ENCODE results near the gene TCP11.
A peak's percentile ranks its signal among the peaks of the same experiment; 100 is the strongest.

TCP11 gene

DNA sequence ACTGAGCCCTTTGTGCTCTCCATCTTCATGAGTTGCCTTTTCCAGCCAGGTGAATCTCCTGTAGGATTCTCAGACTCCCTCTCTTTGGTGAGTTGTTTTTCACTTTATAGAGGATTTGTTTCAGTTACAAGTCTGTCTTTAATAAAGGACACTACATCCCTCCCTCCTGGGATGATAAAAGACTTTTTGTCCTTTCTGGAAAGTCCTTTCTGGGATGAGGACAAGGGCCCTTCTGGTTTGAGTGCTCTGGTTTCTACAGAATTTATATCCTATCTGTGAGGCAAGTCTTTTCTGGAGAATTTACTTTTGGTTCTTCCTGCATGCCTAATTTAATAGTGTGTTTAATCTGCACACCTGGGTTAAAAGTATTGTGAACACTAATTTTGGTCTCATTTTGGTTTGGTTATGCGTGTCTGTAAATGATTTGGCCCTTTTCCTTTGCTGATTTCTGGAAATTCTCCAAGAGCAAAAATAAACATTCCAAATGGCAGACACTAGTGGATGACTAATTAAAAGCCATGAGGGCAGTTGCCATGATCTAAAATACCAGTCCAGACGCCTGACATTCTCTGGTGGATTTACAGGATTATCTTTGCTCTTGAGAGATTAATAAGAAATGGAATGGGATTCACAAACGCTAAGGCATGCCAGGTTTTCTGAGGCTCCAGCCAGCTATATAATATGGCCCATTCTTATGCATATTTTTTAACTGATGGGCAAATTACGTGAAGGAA, 44.8 kb downstream of the TCP11 start:
- no peak for TF ChIP-seq RARB (CRISPR knock-in tag; IDR thresholded peaks at IDR 0.05)
- TF ChIP-seq ZNF8 (CRISPR knock-in tag; IDR thresholded peaks at IDR 0.05) = no peak
- peak; percentile 47; the same call in 1 of the 2 replicates for TF ChIP-seq TCF4 (CRISPR knock-in tag; IDR thresholded peaks at IDR 0.05; ENCODE audit: borderline replicate concordance)
- peak; percentile 57 for TF ChIP-seq ISL1 (CRISPR knock-in tag; IDR thresholded peaks at IDR 0.05)
- peak; percentile 62 for ATAC-seq

DNA sequence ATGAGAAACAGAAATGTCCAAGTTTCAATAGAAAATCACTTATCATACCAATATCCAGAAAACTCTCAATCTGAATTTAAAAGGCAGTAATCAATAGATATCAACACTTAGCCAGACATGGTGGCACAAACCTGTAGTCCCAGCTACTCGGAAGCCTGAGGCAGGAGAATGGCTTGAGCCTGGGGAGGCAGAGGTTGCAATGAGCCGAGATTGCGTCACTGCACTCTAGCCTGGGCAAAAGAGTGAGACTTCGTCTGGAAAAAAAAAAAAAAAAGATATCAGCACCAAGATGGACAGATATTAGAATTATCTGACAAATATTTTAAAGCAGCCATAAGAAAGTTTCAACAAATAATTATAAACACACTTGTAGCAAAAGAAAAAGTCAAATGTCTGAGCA, 47.0 kb downstream of the TCP11 start:
- ATAC-seq = no peak
- no peak for TF ChIP-seq OSR1 (CRISPR knock-in tag; IDR thresholded peaks at IDR 0.05)

- TF ChIP-seq ZNF8 (CRISPR knock-in tag; IDR thresholded peaks at IDR 0.05) (no peak), ZNF70 (CRISPR knock-in tag; IDR thresholded peaks at IDR 0.05) (no peak), ZFP3 (CRISPR knock-in tag; IDR thresholded peaks at IDR 0.05) (no peak), ZFP30 (CRISPR knock-in tag; IDR thresholded peaks at IDR 0.05) (no peak), PPARA (CRISPR knock-in tag; IDR thresholded peaks at IDR 0.05; ENCODE audit: borderline replicate concordance) (no peak), RARB (CRISPR knock-in tag; IDR thresholded peaks at IDR 0.05) (no peak), TCF4 (CRISPR knock-in tag; IDR thresholded peaks at IDR 0.05; ENCODE audit: borderline replicate concordance) (no peak), POU6F1 (CRISPR knock-in tag; IDR thresholded peaks at IDR 0.05; ENCODE audit: borderline replicate concordance, low read depth) (no peak)
- TF ChIP-seq, protein P1, sequence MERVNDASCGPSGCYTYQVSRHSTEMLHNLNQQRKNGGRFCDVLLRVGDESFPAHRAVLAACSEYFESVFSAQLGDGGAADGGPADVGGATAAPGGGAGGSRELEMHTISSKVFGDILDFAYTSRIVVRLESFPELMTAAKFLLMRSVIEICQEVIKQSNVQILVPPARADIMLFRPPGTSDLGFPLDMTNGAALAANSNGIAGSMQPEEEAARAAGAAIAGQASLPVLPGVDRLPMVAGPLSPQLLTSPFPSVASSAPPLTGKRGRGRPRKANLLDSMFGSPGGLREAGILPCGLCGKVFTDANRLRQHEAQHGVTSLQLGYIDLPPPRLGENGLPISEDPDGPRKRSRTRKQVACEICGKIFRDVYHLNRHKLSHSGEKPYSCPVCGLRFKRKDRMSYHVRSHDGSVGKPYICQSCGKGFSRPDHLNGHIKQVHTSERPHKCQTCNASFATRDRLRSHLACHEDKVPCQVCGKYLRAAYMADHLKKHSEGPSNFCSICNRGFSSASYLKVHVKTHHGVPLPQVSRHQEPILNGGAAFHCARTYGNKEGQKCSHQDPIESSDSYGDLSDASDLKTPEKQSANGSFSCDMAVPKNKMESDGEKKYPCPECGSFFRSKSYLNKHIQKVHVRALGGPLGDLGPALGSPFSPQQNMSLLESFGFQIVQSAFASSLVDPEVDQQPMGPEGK (CRISPR knock-in tag; IDR thresholded peaks at IDR 0.05; ENCODE audit: borderline replicate concordance) = no peak
- ATAC-seq = no peak
These were observed 47.4 kb downstream of the TCP11 start for GRCh38 chr6:35093783-35094182.

DNA sequence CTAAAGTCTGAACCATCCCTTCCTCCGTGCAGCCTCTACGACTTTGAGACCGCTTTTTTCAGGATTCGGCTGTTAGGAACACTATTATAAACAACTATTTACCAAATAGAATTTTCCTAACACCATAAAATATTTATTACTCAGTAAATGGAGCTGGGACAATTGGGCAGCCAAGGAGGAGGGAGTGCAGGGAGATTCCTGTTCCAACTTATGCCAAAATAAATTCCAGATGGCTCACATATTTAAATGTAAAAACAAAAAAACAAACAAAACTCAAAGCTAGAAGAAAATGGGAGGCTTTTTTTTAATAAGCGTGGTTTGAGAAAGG, 48.1 kb downstream of the TCP11 start:
- ATAC-seq = 0 out of 3 replicates have a peak, but pooled peaks have one; percentile 12

More for the DNA sequence above, 48.1 kb downstream of the TCP11 start:
- TF ChIP-seq TOX (CRISPR knock-in tag; IDR thresholded peaks at IDR 0.05; ENCODE audit: borderline replicate concordance) (no peak), RARB (CRISPR knock-in tag; IDR thresholded peaks at IDR 0.05) (no peak), ARNTL (CRISPR knock-in tag; IDR thresholded peaks at IDR 0.05; ENCODE audit: borderline replicate concordance, low read depth) (no peak), ZFP30 (CRISPR knock-in tag; IDR thresholded peaks at IDR 0.05) (no peak), TCF4 (CRISPR knock-in tag; IDR thresholded peaks at IDR 0.05; ENCODE audit: borderline replicate concordance) (no peak), ESRRG (CRISPR knock-in tag; IDR thresholded peaks at IDR 0.05) (no peak), TSHZ2 (CRISPR knock-in tag; IDR thresholded peaks at IDR 0.05) (no peak), ZNF8 (CRISPR knock-in tag; IDR thresholded peaks at IDR 0.05) (no peak)
- TF ChIP-seq, protein P2, sequence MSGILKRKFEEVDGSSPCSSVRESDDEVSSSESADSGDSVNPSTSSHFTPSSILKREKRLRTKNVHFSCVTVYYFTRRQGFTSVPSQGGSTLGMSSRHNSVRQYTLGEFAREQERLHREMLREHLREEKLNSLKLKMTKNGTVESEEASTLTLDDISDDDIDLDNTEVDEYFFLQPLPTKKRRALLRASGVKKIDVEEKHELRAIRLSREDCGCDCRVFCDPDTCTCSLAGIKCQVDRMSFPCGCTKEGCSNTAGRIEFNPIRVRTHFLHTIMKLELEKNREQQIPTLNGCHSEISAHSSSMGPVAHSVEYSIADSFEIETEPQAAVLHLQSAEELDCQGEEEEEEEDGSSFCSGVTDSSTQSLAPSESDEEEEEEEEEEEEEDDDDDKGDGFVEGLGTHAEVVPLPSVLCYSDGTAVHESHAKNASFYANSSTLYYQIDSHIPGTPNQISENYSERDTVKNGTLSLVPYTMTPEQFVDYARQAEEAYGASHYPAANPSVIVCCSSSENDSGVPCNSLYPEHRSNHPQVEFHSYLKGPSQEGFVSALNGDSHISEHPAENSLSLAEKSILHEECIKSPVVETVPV (CRISPR knock-in tag; IDR thresholded peaks at IDR 0.05) = no peak
